H1 (cell line): ENCODE data around the gene C5orf15. TPM values are rescaled to one million over a fixed set of nuclear protein-coding genes. Genes with fewer than 3 reads are reported as not detected.

Experiments used
- CTCF ChIA-PET: fragments of 300-600 bp; sonication (Branson Sonifier 250); formaldehyde crosslinking; loops from one replicate; lab custom pipeline; 2021; ENCODE audit not compliant: partially characterized antibody; lab: Charles Lee
- POLR2A ChIA-PET: fragments of 300-600 bp; sonication (Branson Sonifier 250); formaldehyde crosslinking; loops from one replicate; lab custom pipeline; 2021; ENCODE audit warnings: inconsistent platforms; ENCODE audit not compliant: partially characterized antibody; lab: Charles Lee
- DNase-seq, 2 experiments: peaks; one replicate each; pipeline versions ENCODE4 v3.0.0 to v3.0.0-alpha.2; 2010 to 2022; ENCODE audit warnings: low spot score in 2 of 2, low read depth in 1 of 2, mixed read lengths in 1 of 2
- FAIRE-seq: peaks from 2 replicates; lab custom pipeline; 2011; peaks lifted over from hg19 to GRCh38; lab: Jason Lieb, UNC
- H2AFZ ChIP-seq: 2 replicates; pipeline ENCODE4 v1.8.1; 2012; ENCODE audit warnings: low read length, inconsistent platforms
- H2AK5ac ChIP-seq: 2 replicates; pipeline ENCODE4 v1.6.1; 2013; ENCODE audit warnings: low read depth, low read length
- H2BK120ac ChIP-seq: replicated peaks from 2 replicates; pipeline ENCODE3; 2013; ENCODE audit warnings: low read depth, low read length, inconsistent platforms
- H2BK12ac ChIP-seq: 2 replicates; pipeline ENCODE4 v1.6.1; 2013; ENCODE audit warnings: low read depth, low read length
- H2BK15ac ChIP-seq: 2 replicates; pipeline ENCODE4 v1.6.1; 2013; ENCODE audit warnings: low read length
- H2BK20ac ChIP-seq: 2 replicates; pipeline ENCODE4 v1.6.1; 2013; ENCODE audit warnings: low read length
- H2BK5ac ChIP-seq: 2 replicates; pipeline ENCODE4 v1.6.1; 2013; ENCODE audit warnings: low read depth, low read length
- H3K14ac ChIP-seq: 2 replicates; pipeline ENCODE4 v1.6.1; 2013; ENCODE audit warnings: inconsistent platforms; ENCODE audit not compliant: insufficient read length
- H3K18ac ChIP-seq: 2 replicates; pipeline ENCODE4 v1.6.1; 2013; ENCODE audit warnings: low read length; ENCODE audit errors: extremely low read depth
- H3K23ac ChIP-seq: 2 replicates; pipeline ENCODE4 v1.6.1; 2013; ENCODE audit warnings: inconsistent platforms; ENCODE audit not compliant: insufficient read length
- H3K23me2 ChIP-seq: 2 replicates; pipeline ENCODE4 v1.6.1; 2013; ENCODE audit warnings: low read depth, low read length
- H3K27ac ChIP-seq: 2 replicates; pipeline ENCODE4 v1.6.1; 2011; ENCODE audit warnings: low read depth, low read length, inconsistent platforms
- H3K27me3 ChIP-seq, 4 experiments: replicated peaks in 1 of 4; 1 replicate in 1 of 4; 2 replicates in 3 of 4; pipeline versions ENCODE4 v1.6.1 to v1.8.1; 2011 to 2013; ENCODE audit warnings: low read length in 3 of 4, mild to moderate bottlenecking in 3 of 4, inconsistent platforms in 2 of 4, mixed read lengths in 2 of 4, moderate library complexity in 1 of 4; ENCODE audit not compliant: control insufficient read depth in 3 of 4, insufficient read depth in 3 of 4; ENCODE audit errors: extremely low read depth in 1 of 4
- H3K36me3 ChIP-seq, 4 experiments: 2 replicates each; pipeline versions ENCODE4 v1.6.1 to v1.8.1; 2011 to 2013; ENCODE audit warnings: mild to moderate bottlenecking in 4 of 4, low read length in 3 of 4, moderate library complexity in 2 of 4, control low read depth in 1 of 4, inconsistent platforms in 1 of 4; ENCODE audit not compliant: insufficient read depth in 4 of 4, control insufficient read depth in 2 of 4
- H3K4ac ChIP-seq: replicated peaks from 2 replicates; pipeline ENCODE3; 2013; ENCODE audit warnings: low read length, low read depth, mixed read lengths, inconsistent platforms; ENCODE audit not compliant: insufficient read length
- H3K4me1 ChIP-seq, 4 experiments: replicated peaks in 1 of 4; 1 replicate in 1 of 4; 2 replicates in 3 of 4; pipeline versions ENCODE4 v1.6.1 to v1.8.1; 2011 to 2013; ENCODE audit warnings: low read length in 3 of 4, inconsistent platforms in 2 of 4, mixed read lengths in 1 of 4; ENCODE audit not compliant: insufficient read depth in 4 of 4, control insufficient read depth in 3 of 4
- H3K4me2 ChIP-seq, 2 experiments: 2 replicates each; pipeline versions ENCODE4 v1.6.1 to v1.8.1; 2011 to 2013; ENCODE audit warnings: low read depth in 2 of 2, low read length in 2 of 2, control low read depth in 1 of 2, inconsistent platforms in 1 of 2, mild to moderate bottlenecking in 1 of 2; ENCODE audit not compliant: insufficient read depth in 1 of 2
- H3K4me3 ChIP-seq, 4 experiments: fragments of 200-600, 300-600 bp in 1 of 4; sonication (generic), shearing (Covaris generic), sonication (Bioruptor Twin) in 1 of 4; 2 replicates each; pipeline versions ENCODE4 v1.5.1 to v1.8.1; 2011 to 2016; ENCODE audit warnings: low read length in 4 of 4, low read depth in 3 of 4, control low read depth in 2 of 4, inconsistent platforms in 2 of 4, mild to moderate bottlenecking in 2 of 4, mixed read lengths in 1 of 4, moderate library complexity in 1 of 4; ENCODE audit not compliant: insufficient read depth in 2 of 4; ENCODE audit errors: extremely low read depth in 1 of 4
- H3K56ac ChIP-seq: replicated peaks from 2 replicates; pipeline ENCODE3; 2013; ENCODE audit warnings: low read depth, mild to moderate bottlenecking, mixed read lengths, low read length, inconsistent platforms; ENCODE audit not compliant: insufficient read length
- H3K79me1 ChIP-seq: 2 replicates; pipeline ENCODE4 v1.6.1; 2013; ENCODE audit warnings: low read depth, low read length, control low read depth
- H3K79me2 ChIP-seq, 2 experiments: 2 replicates each; pipeline versions ENCODE4 v1.6.1 to v1.8.1; 2012 to 2013; ENCODE audit warnings: low read length in 2 of 2, mild to moderate bottlenecking in 2 of 2, inconsistent platforms in 1 of 2; ENCODE audit not compliant: insufficient read depth in 2 of 2, control insufficient read depth in 1 of 2
- H3K9ac ChIP-seq, 4 experiments: replicated peaks in 1 of 4; 1 replicate in 1 of 4; 2 replicates in 3 of 4; pipeline versions ENCODE4 v1.6.1 to v1.8.1; 2011 to 2013; ENCODE audit warnings: low read depth in 3 of 4, low read length in 3 of 4, control low read depth in 2 of 4, mild to moderate bottlenecking in 2 of 4, moderate library complexity in 2 of 4, inconsistent platforms in 1 of 4; ENCODE audit errors: extremely low read depth in 1 of 4
- H3K9me3 ChIP-seq, 2 experiments: 2 replicates each; pipeline versions ENCODE4 v1.6.1 to v1.8.1; 2012 to 2013; ENCODE audit warnings: mild to moderate bottlenecking in 2 of 2, moderate library complexity in 2 of 2, control low read depth in 1 of 2, inconsistent platforms in 1 of 2, low read depth in 1 of 2, low read length in 1 of 2, mixed read lengths in 1 of 2; ENCODE audit not compliant: insufficient read depth in 2 of 2
- H4K20me1 ChIP-seq, 2 experiments: replicated peaks in 1 of 2; 2 replicates each; pipeline versions ENCODE3 to v1.8.1; 2011 to 2013; ENCODE audit warnings: inconsistent platforms in 2 of 2, low read length in 2 of 2, mild to moderate bottlenecking in 1 of 2; ENCODE audit not compliant: insufficient read depth in 2 of 2, control insufficient read depth in 1 of 2
- H4K5ac ChIP-seq: 2 replicates; pipeline ENCODE4 v1.6.1; 2013; ENCODE audit warnings: low read length, low read depth, mixed read lengths, inconsistent platforms; ENCODE audit not compliant: insufficient read length
- H4K8ac ChIP-seq: 2 replicates; pipeline ENCODE4 v1.8.0; 2013; ENCODE audit warnings: mild to moderate bottlenecking, moderate library complexity, low read length, inconsistent platforms; ENCODE audit not compliant: insufficient read depth; ENCODE audit errors: extremely low read depth
- H4K91ac ChIP-seq: replicated peaks from 2 replicates; pipeline ENCODE3; 2013; ENCODE audit warnings: low read length, mixed read lengths, inconsistent platforms; ENCODE audit not compliant: insufficient read length
- BACH1 ChIP-seq: IDR thresholded peaks from 2 replicates; pipeline ENCODE4 v1.6.1; 2012; ENCODE audit warnings: low read length, improper control_type of control experiment
- KDM5A ChIP-seq: fragments of 200-600 bp; IDR thresholded peaks from 2 replicates; pipeline ENCODE4 v1.7.1; 2012; ENCODE audit warnings: mild to moderate bottlenecking, low read length, inconsistent platforms, mixed read lengths
- NANOG ChIP-seq: IDR thresholded peaks from 2 replicates; pipeline ENCODE4 v1.6.1; 2011; ENCODE audit warnings: low read length, low read depth, mild to moderate bottlenecking, inconsistent platforms; ENCODE audit not compliant: insufficient read depth, poor library complexity, severe bottlenecking
- RBBP5 ChIP-seq: IDR thresholded peaks from 2 replicates; pipeline ENCODE4 v1.7.1; 2012; ENCODE audit warnings: low read depth, mild to moderate bottlenecking, inconsistent platforms, low read length, moderate library complexity, borderline replicate concordance
- RNF2 ChIP-seq: fragments of 200-900, 300-1000 bp; sonication (generic); IDR thresholded peaks from 2 replicates; pipeline ENCODE4 v1.7.1; 2016; ENCODE audit warnings: borderline replicate concordance, low read depth, mild to moderate bottlenecking, antibody characterized with exemption, low read length; ENCODE audit not compliant: poor library complexity, severe bottlenecking; ENCODE audit errors: missing control alignments
- TAF1 ChIP-seq: IDR thresholded peaks from 2 replicates; pipeline ENCODE4 v1.6.1; 2011; ENCODE audit warnings: mild to moderate bottlenecking, low read depth, low read length
- TAF7 ChIP-seq: optimal IDR thresholded peaks from 2 replicates; pipeline ENCODE3; 2011; ENCODE audit warnings: low read depth, mild to moderate bottlenecking, inconsistent platforms, low read length, moderate library complexity, borderline replicate concordance
- WGBS, 2 experiments: shearing (Covaris generic) in 1 of 2; methylation state at CpG; one replicate each; pipeline versions ENCODE4 v1.1.6 to v1.1.7; 2013 to 2015; ENCODE audit warnings: low lambda C conversion rate in 2 of 2, mixed read lengths in 2 of 2, inconsistent platforms in 1 of 2, low coverage in 1 of 2, missing lambda C conversion rate in 1 of 2; ENCODE audit not compliant: insufficient replicate concordance in 2 of 2, insufficient coverage in 1 of 2, insufficient read length in 1 of 2; ENCODE audit errors: extremely low coverage in 1 of 2, missing lambda C conversion rate in 1 of 2; 5-methylcytosine and 5-hydroxymethylcytosine counted together
- long read RNA-seq, 2 experiments: library from RNA in 1 of 2; library from capped mRNA in 1 of 2; stranded (forward); transcript quantifications; one replicate each; pipeline ENCODE4 v2.0.0, GENCODE V29; 2021; ENCODE audit warnings: inconsistent platforms in 1 of 2
- polyA minus RNA-seq, 3 experiments: library from RNA; depleted of rRNA, polyadenylated mRNA; stranded (reverse); fragments of >200 nt; gene quantifications; 1 replicate in 2 of 3; 2 replicates in 1 of 3; pipeline ENCODE4 v1.2.3, GENCODE V29; 2011
- polyA plus RNA-seq, 7 experiments: library from polyadenylated mRNA; depleted of rRNA in 3 of 7; stranded (reverse) in 5 of 7; unstranded in 2 of 7; fragments of >200 nt in 5 of 7; fragments of 200-250 nt in 2 of 7; gene quantifications; 1 replicate in 5 of 7; 2 replicates in 1 of 7; 4 replicates in 1 of 7; pipeline versions ENCODE4 v1.2.1 to v1.2.3, GENCODE V29; 2011 to 2013; ENCODE audit warnings: missing spikeins in 2 of 7, mixed read lengths in 2 of 7
- total RNA-seq: library from RNA; stranded (reverse); fragmentation: NEBNext Ultra II Directional; extraction: Animal tissue kit (Norgen Biotek cat#: 25700); gene quantifications from 2 replicates; pipeline ENCODE4 v1.2.1, GENCODE V29; 2021

C5orf15 gene
- total RNA-seq (31.7 and 33.3 TPM in 2 replicates), polyA plus RNA-seq (2011; rRNA removed) (39.3 and 51.4 TPM in 2 replicates), polyA minus RNA-seq (2011; rRNA and poly(A)+ RNA removed) (31.1 and 42.4 TPM in 2 replicates)
- 51.0 TPM for polyA plus RNA-seq (2011; cell fraction: cytosol; rRNA removed)
- 17.7 TPM for polyA plus RNA-seq (2011; cell fraction: nucleus; rRNA removed)
- polyA plus RNA-seq (2012, experiment 1 of 2): 24.6 to 43.6 TPM (median 31.4 TPM) in 4 replicates
- 16.9 TPM for polyA plus RNA-seq (2012, experiment 2 of 2)
- 66.1 TPM for polyA plus RNA-seq (2013, experiment 1 of 2)
- polyA plus RNA-seq (2013, experiment 2 of 2): 78.3 TPM
- polyA minus RNA-seq (2011; cell fraction: cytosol; rRNA and poly(A)+ RNA removed): 32.4 TPM
- 12.6 TPM for polyA minus RNA-seq (2011; cell fraction: nucleus; rRNA and poly(A)+ RNA removed)
- long read RNA-seq, experiment 1, transcript C5orf15-201 (3 exons, 2,358 nt): major isoform, 21 of 41 reads
- long read RNA-seq, experiment 1, partial matches to known transcripts: 5 of 41 reads
- long read RNA-seq, experiment 1, other reads (novel, unspliced or antisense): 15 of 41 reads
- long read RNA-seq, experiment 2, transcript C5orf15-201 (3 exons, 2,358 nt): major isoform, 37 of 44 reads
- long read RNA-seq, experiment 2, partial matches to known transcripts: 0 of 44 reads
- long read RNA-seq, experiment 2, other reads (novel, unspliced or antisense): 7 of 44 reads

DNA sequence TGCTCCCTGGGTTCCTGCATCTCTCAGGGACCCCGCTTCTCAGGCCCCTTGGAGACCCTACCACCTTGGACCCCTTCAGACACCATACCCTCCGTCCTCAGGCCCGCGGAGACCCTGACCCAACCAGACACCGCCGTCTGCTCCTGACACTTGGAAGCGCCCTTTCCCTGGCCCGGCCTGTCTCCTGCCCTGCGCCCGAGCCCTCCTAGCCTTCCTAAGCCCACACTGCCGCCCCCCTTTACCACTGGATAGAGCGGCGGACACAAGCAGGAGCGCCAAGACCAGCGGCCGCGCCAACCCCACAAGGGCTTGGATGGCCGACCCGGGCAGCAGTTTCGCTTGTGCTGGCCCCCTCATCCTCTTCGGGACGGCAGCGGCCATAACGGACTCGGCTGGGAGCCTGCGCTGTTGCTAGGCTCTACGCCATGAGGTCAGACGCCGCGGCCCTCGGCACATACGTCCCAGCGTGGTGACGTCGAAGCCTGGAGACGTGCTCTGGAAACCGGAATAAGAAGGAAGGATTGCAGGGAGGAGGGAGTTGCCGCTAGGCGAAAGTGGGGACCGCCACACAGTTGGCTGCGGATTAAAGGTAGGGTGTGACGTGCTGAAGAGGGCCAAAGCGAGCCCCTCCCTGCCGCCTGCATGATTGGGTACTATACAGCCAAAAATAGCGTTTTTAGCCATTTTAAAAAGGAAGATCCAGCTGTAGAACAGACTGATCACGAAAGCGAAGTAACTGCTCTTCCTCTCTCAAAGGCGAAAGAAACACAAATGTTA lies at the start of gene C5orf15:
C5orf15 (minus strand) TSS at position 422 of the 777 bp plus-strand sequence; CDS start at position 381, 41 bp downstream.
- H4K20me1 ChIP-seq: no peaks in the 10 kb centered on the region
- peak within 1 kb of the TSS; percentile 96 for H4K8ac ChIP-seq
- peak; percentile 86 to 91 for DNase-seq
- peak within 1 kb of the TSS; percentile 95 for H4K5ac ChIP-seq
- peaks cover 4 to 12% (median 9%) of the 10 kb centered on the region in 4 experiments for H3K36me3 ChIP-seq
- H3K23me2 ChIP-seq: peaks cover 6% of the 10 kb centered on the region; the same call in 1 of the 2 replicates
- peaks cover 0 to 36% of the 10 kb centered on the region in 2 experiments; a peak in 2 of 4 replicates for H3K79me2 ChIP-seq
- H4K91ac ChIP-seq: peak within 1 kb of the TSS; percentile 92
- peak within 1 kb of the TSS; percentile 82; the same call in 1 of the 2 replicates for H2AFZ ChIP-seq
- no peak within 1 kb of the TSS for H3K4ac ChIP-seq
- H3K27me3 ChIP-seq: no peaks in the 10 kb centered on the region
- H2BK15ac ChIP-seq: no peak within 1 kb of the TSS
- no peak within 1 kb of the TSS for H2BK12ac ChIP-seq
- H3K56ac ChIP-seq: peak within 1 kb of the TSS; percentile 52
- peak within 1 kb of the TSS; percentile 87 for H3K27ac ChIP-seq
- no peak within 1 kb of the TSS for H2BK20ac ChIP-seq
- H3K4me1 ChIP-seq: peaks cover 0 to 3% (median under 1%) of the 10 kb centered on the region in 4 experiments; a peak in 1 of 7 replicates
- ChIA-PET CTCF (interaction anchor here (2.3 to 2.4 kb wide), 3 partner anchors 12 to 27 kb away, joined by 9 to 13 read pairs (median 10); no protein-coding TSS in a partner anchor), POLR2A (interaction anchor here (0.7 kb wide), 1 partner anchor 185 kb away, joined by 3 read pairs; no protein-coding TSS in a partner anchor)
- H3K23ac ChIP-seq: no peak within 1 kb of the TSS
- H3K4me3 ChIP-seq: peak within 1 kb of the TSS; percentile 76 to 90 (median 88)
- no peak within 1 kb of the TSS for H2BK120ac ChIP-seq
- no peak within 1 kb of the TSS for H2AK5ac ChIP-seq
- H3K4me2 ChIP-seq: peak within 1 kb of the TSS; percentile 86 to 90
- WGBS, 2 experiments: 1% methylated on average over 48 of the region's 48 CpGs; no CpG with 5 or more reads in 1 of the 2 experiments
- no peaks in the 10 kb centered on the region for H3K9me3 ChIP-seq
- H2BK5ac ChIP-seq: peak within 1 kb of the TSS; percentile 56
- FAIRE-seq: peak; percentile 92
- H3K9ac ChIP-seq: peak within 1 kb of the TSS; percentile 80 to 86 (median 82)
- H3K79me1 ChIP-seq: peaks cover 2% of the 10 kb centered on the region
- peak within 1 kb of the TSS; percentile 91 for H3K18ac ChIP-seq
- H3K14ac ChIP-seq: no peak within 1 kb of the TSS
- TF ChIP-seq RNF2 (no peak), TAF1 (peak; percentile 89), KDM5A (peak; percentile 47; the same call in 1 of the 2 replicates), NANOG (no peak), BACH1 (no peak), TAF7 (peak; percentile 45), RBBP5 (peak; percentile 84; the same call in 1 of the 2 replicates)
